HG02938 (cell line): ENCODE data around the gene FAM107B.
A peak's percentile ranks its signal among the peaks of the same experiment; 100 is the strongest.
"Not testable (repeated sequence)": the region's sequence is repeated elsewhere in the genome, so short reads cannot be mapped to it uniquely, and the experiment has no call there.

Source experiments
- ATAC-seq: cut with Tn5 transposase; IDR thresholded peaks from one replicate; pipeline ENCODE4 v1.9.1; 2021; ENCODE audit warnings: mild to moderate bottlenecking, moderate library complexity; ENCODE audit not compliant: unreplicated experiment

The FAM107B gene

GRCh38 chr10:14737808-14738545, 36.7 kb downstream of the FAM107B start:
- no peak for ATAC-seq

DNA sequence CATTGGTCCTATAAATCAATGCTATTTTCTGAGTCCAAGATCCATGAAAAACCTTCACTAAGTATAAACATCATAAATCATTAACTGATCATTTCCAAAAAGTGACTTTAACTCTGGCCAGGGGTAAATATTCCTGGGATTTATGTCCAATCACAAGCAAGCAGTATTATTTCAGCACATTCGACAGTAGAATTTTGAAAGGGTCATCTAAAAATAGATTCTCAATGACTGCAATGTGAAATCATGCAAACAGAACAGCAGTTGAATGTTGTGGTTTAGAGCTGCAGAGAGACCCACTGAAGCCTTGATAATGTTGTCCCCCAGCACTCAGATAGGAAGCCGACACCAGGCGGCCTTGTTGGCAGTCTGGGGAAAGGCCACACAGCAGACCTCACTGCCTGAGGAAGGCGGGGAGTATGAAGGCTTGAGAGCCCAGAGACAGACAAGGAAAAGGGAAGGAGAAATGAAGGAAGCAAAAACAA, 38.1 kb downstream of the FAM107B start:
- ATAC-seq: no peak

- ATAC-seq: no peak
Observed at GRCh38 chr10:14736043-14736442, 38.7 kb downstream of the FAM107B start.

DNA sequence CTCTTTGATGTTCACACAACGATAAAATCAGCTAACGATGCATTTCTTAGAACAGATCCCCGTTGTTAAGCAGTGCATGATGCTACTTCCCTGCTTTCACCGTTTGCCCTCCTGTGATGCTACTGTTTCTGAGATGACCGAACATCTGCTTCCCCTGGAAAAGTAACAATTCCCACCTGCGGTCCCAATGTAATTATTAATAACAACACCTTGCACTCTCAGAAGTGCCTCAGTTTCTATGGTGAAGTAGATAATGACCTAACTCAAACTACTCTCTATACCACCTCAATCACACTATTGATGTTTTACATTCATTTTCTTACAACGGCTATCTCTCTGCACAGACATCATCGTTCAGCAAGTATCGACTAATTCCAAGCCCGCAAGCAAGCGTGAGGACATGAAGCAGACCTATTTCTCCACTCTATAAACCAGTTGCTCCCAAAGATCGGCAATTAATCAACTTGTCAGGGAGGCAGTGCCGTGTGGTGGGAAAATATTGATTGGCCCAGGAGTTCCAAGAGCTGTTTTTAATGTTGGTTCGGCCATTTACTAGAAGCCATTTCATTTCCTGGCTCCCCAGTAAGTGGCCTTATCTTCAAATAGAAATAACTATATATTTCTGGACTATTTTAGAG, 42.7 kb downstream of the FAM107B start:
- ATAC-seq: no peak

DNA sequence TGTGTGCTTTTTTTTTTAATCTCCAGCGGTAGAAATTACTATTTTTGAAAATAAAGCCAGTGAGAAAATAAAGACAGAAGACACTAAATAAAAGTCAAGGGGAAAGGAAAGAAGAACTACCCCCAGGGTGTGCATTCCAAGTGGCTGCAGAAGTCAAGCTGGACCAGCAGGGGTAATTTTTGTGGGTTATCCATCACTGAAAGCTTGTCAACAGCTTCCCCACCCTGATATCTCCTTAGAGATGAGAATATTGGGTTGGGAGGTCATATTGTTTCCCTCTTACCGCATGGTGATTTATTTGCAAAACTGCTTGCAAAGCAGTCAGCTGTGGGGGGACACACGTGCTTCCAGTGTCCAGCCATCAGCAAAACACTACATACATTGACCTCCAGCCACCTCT, 46.4 kb downstream of the FAM107B start:
- ATAC-seq: no peak

DNA sequence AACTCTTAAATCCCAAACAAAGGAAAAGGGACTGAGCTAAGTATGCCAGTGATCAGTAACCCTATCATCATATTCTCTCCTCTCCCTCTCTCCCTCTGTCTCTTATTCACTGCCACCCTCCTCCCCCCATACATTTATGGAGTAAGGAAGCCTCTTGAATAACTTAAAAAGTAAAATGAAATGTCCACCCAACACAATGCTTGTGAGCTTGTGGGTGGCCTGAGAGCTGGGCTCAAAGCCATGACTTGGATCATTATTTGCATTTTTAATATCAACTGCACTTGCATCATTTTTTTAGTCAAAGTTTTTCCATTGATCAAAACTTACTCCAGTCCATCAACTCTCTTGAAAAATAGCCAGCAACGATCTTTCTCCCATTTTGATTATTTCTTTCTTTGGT, 46.8 kb downstream of the FAM107B start:
- ATAC-seq: no peak

DNA sequence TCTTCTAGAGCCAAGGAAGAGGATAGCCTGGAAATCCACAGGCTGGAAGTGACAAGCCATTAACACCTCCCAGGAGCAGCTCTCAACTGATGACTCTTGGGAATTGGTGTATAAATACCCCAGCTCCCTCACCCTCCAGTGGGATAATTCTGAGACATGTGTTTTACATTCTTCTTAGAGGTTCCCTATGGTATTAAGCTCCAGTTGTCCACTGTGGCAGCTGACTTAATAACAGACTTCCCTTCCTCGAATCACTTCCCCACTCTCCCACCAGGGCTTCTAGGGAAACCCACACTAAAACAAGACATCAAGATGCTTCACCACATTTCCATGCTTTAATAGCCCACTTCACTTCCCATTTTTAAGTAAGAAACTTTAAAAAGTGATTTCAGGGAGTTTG, 47.2 kb downstream of the FAM107B start:
- ATAC-seq: no peak

GRCh38 chr10:14724931-14725330, 49.8 kb downstream of the FAM107B start:
- ATAC-seq: no peak

DNA sequence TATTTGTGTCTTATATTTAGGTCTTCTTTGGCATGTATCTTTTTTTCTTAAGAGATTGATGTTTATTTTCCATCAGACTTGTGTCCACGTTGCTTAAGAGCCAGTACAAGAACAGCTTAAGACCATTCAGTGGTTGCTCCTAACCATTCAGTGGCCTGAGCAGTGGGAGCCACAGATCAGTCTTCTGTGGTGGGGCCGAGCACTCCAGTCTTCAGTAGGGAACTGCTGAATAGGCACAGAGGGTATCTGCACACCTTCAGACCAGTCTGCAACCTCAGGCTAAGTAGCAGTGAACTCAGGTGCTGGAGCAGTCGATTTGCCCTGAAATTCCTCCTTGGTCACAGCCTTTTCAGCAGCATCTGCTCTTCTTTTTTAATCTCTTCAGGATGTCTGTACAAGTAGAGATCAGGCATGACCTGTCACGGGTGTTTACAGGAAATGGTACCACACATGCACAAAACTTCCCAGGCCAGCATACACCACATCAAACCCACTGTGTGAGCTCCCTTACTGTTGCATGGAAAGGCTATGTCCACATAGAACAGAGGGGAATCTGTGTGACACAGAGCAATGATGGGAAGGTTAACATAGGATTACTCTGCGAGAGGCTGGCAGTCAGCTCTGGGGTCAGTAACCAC, 51.5 kb downstream of the FAM107B start:
- ATAC-seq: no peak

DNA sequence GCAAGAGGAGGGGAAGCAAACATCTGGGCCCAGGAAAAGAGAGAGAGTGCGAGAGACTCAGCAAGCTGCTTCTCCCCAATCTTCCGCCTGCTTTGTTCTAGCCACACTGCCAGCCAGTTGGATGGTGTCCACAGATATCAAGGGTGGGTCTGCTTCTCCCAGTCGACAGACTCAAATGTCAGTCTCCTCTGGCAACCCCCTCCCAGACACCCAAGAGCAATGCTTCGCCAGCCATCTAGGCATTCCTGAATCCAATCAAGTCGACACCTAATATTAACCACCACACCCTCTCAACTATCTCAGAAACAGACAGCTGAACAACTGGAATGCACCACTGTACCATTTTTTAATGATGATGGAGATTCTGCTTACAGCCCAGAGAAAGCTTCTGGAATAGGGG, 57.1 kb downstream of the FAM107B start:
- ATAC-seq: no peak

- ATAC-seq: no peak
Observed at GRCh38 chr10:14712991-14713424, 61.7 kb downstream of the FAM107B start.

DNA sequence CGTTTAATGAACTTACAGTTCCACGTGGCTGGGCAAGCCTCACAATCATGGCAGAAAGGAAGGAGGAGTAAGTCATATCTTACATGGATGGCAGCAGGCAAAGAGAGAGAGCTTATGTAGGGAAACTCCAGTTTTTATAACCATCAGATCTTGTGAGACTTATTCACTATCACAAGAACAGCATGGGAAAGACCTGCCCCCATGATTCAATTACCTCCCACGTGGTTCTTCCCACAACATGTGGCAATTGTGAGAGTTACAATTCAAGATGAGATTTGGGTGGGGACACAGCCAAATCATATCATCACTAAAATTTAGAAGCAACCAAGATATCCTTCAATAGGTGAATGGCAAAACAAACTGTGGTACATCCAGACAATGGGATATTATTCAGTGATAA, 65.4 kb downstream of the FAM107B start:
- ATAC-seq: not testable (repeated sequence)

- ATAC-seq: no peak
Observed at GRCh38 chr10:14707481-14707880, 67.2 kb downstream of the FAM107B start.

DNA sequence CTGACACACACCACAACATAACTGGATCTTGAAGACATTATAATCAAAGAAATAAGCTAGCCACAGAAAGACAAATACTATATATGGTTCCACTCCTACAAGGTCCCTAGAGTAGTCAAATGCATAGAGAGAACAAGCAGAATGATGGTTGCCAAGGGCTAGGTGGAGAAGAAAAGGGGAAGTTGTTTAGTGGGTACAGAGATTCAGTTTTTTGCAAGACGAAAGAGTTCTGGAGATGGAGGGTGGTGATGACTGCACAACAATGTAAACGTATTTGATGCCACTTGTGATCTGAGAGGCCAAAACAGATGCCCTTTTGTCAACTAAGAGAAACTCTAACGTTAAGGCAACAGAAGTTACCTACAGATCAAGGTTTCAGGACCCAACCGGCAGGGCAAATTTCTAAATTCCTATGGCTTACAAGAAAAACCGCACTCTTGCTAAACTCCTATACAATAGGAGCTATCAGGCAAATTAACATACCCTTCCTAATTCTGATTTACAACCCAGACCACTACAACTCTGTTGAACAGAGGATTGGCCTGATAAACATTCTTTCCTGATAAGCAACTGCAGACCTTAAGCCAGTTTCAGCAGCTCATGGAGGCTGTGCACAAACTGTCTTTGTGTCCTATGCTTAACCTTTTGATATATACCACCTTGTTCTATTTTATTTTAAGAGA, 69.0 kb downstream of the FAM107B start:
- ATAC-seq: peak; percentile 49

DNA sequence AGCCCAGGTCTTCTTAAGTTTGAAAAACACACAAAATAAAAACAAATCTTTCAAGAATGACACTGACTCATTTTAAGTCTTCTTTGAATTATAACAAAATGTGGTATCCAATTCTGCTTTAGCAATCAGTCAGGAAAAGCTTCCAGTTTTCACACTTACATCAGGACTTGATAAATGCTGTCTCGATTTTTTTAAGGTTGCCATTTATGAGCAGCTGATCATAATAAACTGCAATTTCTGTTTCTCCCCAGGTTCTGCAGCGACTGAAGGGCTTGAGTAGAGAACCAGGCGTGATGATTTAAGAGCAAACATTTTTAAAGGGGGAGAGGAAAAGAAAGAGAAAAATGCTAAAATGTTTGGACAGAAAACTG, 71.1 kb downstream of the FAM107B start:
- ATAC-seq: no peak

DNA sequence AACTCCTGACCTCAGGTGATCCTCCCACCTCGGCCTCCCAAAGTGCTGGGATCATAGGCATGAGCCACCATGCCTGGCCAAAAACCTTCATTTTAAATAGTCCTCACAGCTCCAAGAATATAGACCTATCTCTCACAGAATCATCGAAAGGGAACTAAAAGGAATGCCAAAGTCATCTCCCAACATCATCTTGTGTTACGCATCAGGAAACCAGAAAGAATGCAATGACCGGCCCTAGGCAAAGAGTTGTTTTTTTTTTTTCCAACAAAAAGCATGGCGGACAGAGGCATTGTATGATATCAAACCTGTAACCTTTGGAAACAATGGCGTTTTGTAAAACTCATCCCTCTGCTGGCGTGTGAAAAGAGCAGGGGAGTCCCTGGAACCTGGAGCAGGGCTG, 73.2 kb downstream of the FAM107B start:
- ATAC-seq: no peak

GRCh38 chr10:14700546-14700945, 74.2 kb downstream of the FAM107B start:
- no peak for ATAC-seq

- no peak for ATAC-seq
Observed at GRCh38 chr10:14699482-14699881, 75.2 kb downstream of the FAM107B start.

- ATAC-seq: no peak
Observed at GRCh38 chr10:14698829-14699170, 75.9 kb downstream of the FAM107B start.

DNA sequence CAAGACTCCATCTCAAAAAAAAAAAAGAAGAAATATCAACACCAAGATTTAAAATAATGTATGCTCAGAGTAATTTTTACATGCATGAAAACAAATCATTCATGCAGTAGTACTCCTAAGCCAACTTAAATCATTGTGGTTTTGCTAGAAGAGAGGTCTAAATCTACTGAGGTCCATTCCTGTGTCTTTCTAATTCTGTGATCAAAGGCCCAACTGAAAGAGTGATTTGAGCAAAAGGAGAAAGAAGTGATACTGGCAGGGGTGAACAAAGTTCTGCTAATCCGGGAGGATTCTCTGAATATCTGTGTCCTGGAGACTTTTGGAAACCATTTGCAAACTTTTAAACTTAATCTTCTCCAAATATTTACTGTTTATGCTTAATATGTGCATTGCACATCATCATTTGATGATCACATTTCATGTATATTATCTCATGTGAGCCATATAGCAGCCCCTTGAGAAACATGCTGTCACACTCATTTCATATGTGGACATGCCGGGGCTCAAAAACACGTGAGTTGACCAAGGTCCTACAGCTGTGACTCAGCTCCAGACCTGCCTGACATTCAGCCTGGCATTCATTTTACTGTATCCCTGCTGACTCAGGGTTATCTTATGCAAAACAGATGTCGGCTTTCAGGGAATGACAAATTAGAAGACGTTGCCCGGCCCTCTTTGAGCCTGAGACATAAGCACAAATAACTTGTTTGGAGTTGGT, 76.4 kb downstream of the FAM107B start:
- ATAC-seq: no peak

DNA sequence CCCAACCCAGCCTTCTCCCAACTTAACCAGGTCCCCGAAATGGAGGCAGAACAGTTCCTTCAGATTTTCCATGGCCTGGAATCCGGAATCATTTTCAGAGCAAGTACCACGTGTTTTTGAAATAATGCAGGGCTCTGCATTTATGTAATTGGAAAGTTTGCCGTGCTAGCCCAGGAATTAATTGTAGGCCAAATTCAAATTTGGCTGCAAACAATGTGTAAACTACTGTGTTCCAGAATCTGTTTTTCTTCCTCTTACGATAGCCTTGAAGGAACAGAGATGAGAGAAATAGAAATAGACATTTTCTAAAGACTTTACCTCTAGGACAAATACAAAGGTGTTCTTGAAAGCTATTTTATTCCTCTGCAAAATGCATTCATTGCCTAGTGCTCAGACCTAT, 77.4 kb downstream of the FAM107B start:
- ATAC-seq: no peak
